Liver (tissue), 9 donors: ENCODE results near the gene PAN2. TPM values are rescaled to one million over a fixed set of nuclear protein-coding genes. Genes with fewer than 3 reads are reported as not detected.
"Not testable (repeated sequence)": the region's sequence is repeated elsewhere in the genome, so short reads cannot be mapped to it uniquely, and the experiment has no call there.

Experiments used
- DNase-seq: peaks from one replicate; pipeline ENCODE4 v3.0.0-alpha.2; 2017; ENCODE audit warnings: low spot score
- H3K27ac ChIP-seq, 2 donors: one replicate each; pipeline ENCODE4 v1.7.0; 2013; ENCODE audit warnings: inconsistent platforms in 2 of 2, low read length in 2 of 2, control low read depth in 1 of 2, low read depth in 1 of 2, mild to moderate bottlenecking in 1 of 2
- H3K27me3 ChIP-seq, 4 donors: one replicate each; pipeline versions ENCODE4 v1.6.1 to v1.7.0; 2013; ENCODE audit warnings: low read length in 3 of 4, inconsistent platforms in 1 of 4, mild to moderate bottlenecking in 1 of 4, moderate library complexity in 1 of 4; ENCODE audit not compliant: control insufficient read depth in 4 of 4, insufficient read depth in 4 of 4
- H3K36me3 ChIP-seq, 4 donors: one replicate each; pipeline versions ENCODE4 v1.6.1 to v1.7.0; 2013; ENCODE audit warnings: low read length in 3 of 4, mild to moderate bottlenecking in 3 of 4, low read depth in 1 of 4, moderate library complexity in 1 of 4; ENCODE audit not compliant: control insufficient read depth in 4 of 4, insufficient read depth in 3 of 4
- H3K4me1 ChIP-seq, 4 donors: one replicate each; pipeline versions ENCODE4 v1.6.1 to v1.7.0; 2013; ENCODE audit warnings: low read length in 3 of 4, mild to moderate bottlenecking in 3 of 4, moderate library complexity in 1 of 4; ENCODE audit not compliant: control insufficient read depth in 4 of 4, insufficient read depth in 4 of 4
- H3K4me3 ChIP-seq, 3 donors: one replicate each; pipeline versions ENCODE4 v1.6.1 to v1.7.0; 2013; ENCODE audit warnings: low read length in 3 of 3, control low read depth in 1 of 3, low read depth in 1 of 3, mild to moderate bottlenecking in 1 of 3
- H3K9ac ChIP-seq, 2 donors: one replicate each; pipeline ENCODE4 v1.7.0; 2013; ENCODE audit warnings: low read length in 2 of 2, mild to moderate bottlenecking in 2 of 2, moderate library complexity in 2 of 2, control low read depth in 1 of 2, low read depth in 1 of 2
- H3K9me3 ChIP-seq, 4 donors: one replicate each; pipeline versions ENCODE4 v1.6.1 to v1.7.0; 2013; ENCODE audit warnings: low read length in 3 of 4; ENCODE audit not compliant: control insufficient read depth in 4 of 4
- ATF3 ChIP-seq: IDR thresholded peaks from 2 replicates; pipeline ENCODE4 v1.6.1; 2016; ENCODE audit warnings: antibody characterized with exemption
- CTCF ChIP-seq: fragments of 150-350 bp; IDR thresholded peaks from 2 replicates; pipeline ENCODE4 v1.5.1; 2017; ENCODE audit warnings: improper control_type of control experiment, low read depth, low read length; ENCODE audit not compliant: missing input control
- EGR1 ChIP-seq, 2 donors: IDR thresholded peaks; 2 replicates each; pipeline ENCODE4 v1.6.1; 2016 to 2018; ENCODE audit warnings: antibody characterized with exemption in 2 of 2, low read depth in 2 of 2
- FOXA1 ChIP-seq: IDR thresholded peaks from 2 replicates; pipeline ENCODE4 v1.6.1; 2016; ENCODE audit warnings: antibody characterized with exemption
- FOXA2 ChIP-seq: IDR thresholded peaks from 2 replicates; pipeline ENCODE4 v1.6.1; 2016; ENCODE audit warnings: antibody characterized with exemption
- GABPA ChIP-seq, 2 donors: IDR thresholded peaks in 1 of 2; conservative IDR thresholded peaks in 1 of 2; 2 replicates each; pipeline ENCODE4 v1.6.1; 2016; ENCODE audit warnings: antibody characterized with exemption in 2 of 2, mild to moderate bottlenecking in 1 of 2, moderate library complexity in 1 of 2
- HNF4A ChIP-seq, 2 donors: conservative IDR thresholded peaks; 2 replicates each; pipeline ENCODE4 v1.6.1; 2016; ENCODE audit warnings: antibody characterized with exemption in 2 of 2, mild to moderate bottlenecking in 2 of 2
- HNF4G ChIP-seq: IDR thresholded peaks from 2 replicates; pipeline ENCODE4 v1.6.1; 2016; ENCODE audit warnings: antibody characterized with exemption
- JUND ChIP-seq, 2 donors: IDR thresholded peaks; 2 replicates each; pipeline ENCODE4 v1.6.1; 2016; ENCODE audit warnings: antibody characterized with exemption in 2 of 2
- MAX ChIP-seq: IDR thresholded peaks from 2 replicates; pipeline ENCODE4 v1.6.1; 2016; ENCODE audit warnings: antibody characterized with exemption
- NR2F2 ChIP-seq: IDR thresholded peaks from 2 replicates; pipeline ENCODE4 v1.6.1; 2016; ENCODE audit warnings: antibody characterized with exemption
- RAD21 ChIP-seq, 2 donors: IDR thresholded peaks; 2 replicates each; pipeline ENCODE4 v1.6.1; 2016; ENCODE audit warnings: antibody characterized with exemption in 2 of 2, mild to moderate bottlenecking in 2 of 2
- REST ChIP-seq: IDR thresholded peaks from 2 replicates; pipeline ENCODE4 v1.6.1; 2016; ENCODE audit warnings: antibody characterized with exemption, mild to moderate bottlenecking
- RXRA ChIP-seq, 2 donors: IDR thresholded peaks; 2 replicates each; pipeline ENCODE4 v1.6.1; 2017 to 2018; ENCODE audit warnings: antibody characterized with exemption in 2 of 2, mild to moderate bottlenecking in 1 of 2
- SP1 ChIP-seq: IDR thresholded peaks from 2 replicates; pipeline ENCODE4 v1.6.1; 2018; ENCODE audit warnings: antibody characterized with exemption, mild to moderate bottlenecking
- TAF1 ChIP-seq: conservative IDR thresholded peaks from 2 replicates; pipeline ENCODE4 v1.6.1; 2016; ENCODE audit warnings: antibody characterized with exemption, mild to moderate bottlenecking
- YY1 ChIP-seq: IDR thresholded peaks from 2 replicates; pipeline ENCODE4 v1.6.1; 2016; ENCODE audit warnings: antibody characterized with exemption, mild to moderate bottlenecking
- ZBTB33 ChIP-seq: IDR thresholded peaks from 2 replicates; pipeline ENCODE4 v1.6.1; 2016; ENCODE audit warnings: antibody characterized with exemption
- WGBS: extraction: QIAGEN DNeasy Blood & Tissue Kit; methylation state at CpG from one replicate; pipeline ENCODE4 v1.1.7; 2013; 5-methylcytosine and 5-hydroxymethylcytosine counted together
- polyA plus RNA-seq, 2 donors: library from polyadenylated mRNA; stranded (reverse) in 1 of 2; unstranded in 1 of 2; fragments of 200-250 nt in 1 of 2; fragments of >200 nt in 1 of 2; fragmentation: Nextera tagmentation in 1 of 2; extraction: Ambion mirVana in 1 of 2; gene quantifications; one replicate each; pipeline versions ENCODE4 v1.2.1 to v1.2.3, GENCODE V29; 2013 to 2015
- total RNA-seq, 2 donors: library from RNA; depleted of rRNA; stranded (reverse); fragments of >200 nt; gene quantifications; one replicate each; pipeline ENCODE4 v1.2.3, GENCODE V29; 2014
- donor health status: healthy.
- donor health status: healthy.
- donor health status: healthy.
- donor health status: healthy.
- donor health status: healthy.

PAN2 gene
- total and polyA plus RNA-seq, 4 donors, result 20.5 to 92.4 (median 27.7) TPM

- Histone ChIP-seq H3K9ac (no peak overlapping the region), H3K27me3 (no peaks in the 10 kb centered on the region), H3K4me3 (no peak overlapping the region), H3K27ac (no peak overlapping the region), H3K9me3 (no peaks in the 10 kb centered on the region), H3K4me1 (no peaks in the 10 kb centered on the region), H3K36me3 (peaks cover 18 to 77% (median 69%) of the 10 kb centered on the region in 4 donors)
- no peak for DNase-seq
- TF ChIP-seq TAF1, result no peak
- TF ChIP-seq FOXA2, result no peak
- TF ChIP-seq EGR1 (IDR thresholded peaks at IDR 0.05; ENCODE audit: low read depth in 2 of 2), result no peak
- TF ChIP-seq NR2F2, result no peak
- no peak for TF ChIP-seq RAD21 (IDR thresholded peaks at IDR 0.05)
- no peak for TF ChIP-seq MAX
- no peak for TF ChIP-seq REST
- no peak for TF ChIP-seq SP1
- TF ChIP-seq HNF4A (conservative IDR thresholded peaks at IDR 0.05), result no peak
- no peak for TF ChIP-seq ZBTB33
- TF ChIP-seq CTCF, result no peak
- no peak for TF ChIP-seq YY1
- TF ChIP-seq ATF3, result no peak
- no peak for TF ChIP-seq RXRA (IDR thresholded peaks at IDR 0.05)
- TF ChIP-seq HNF4G, result no peak
- TF ChIP-seq JUND (IDR thresholded peaks at IDR 0.05), result no peak
- TF ChIP-seq FOXA1, result no peak
- no peak for TF ChIP-seq GABPA (IDR thresholded peaks at IDR 0.05 in 1 of 2, conservative IDR thresholded peaks at IDR 0.05 in 1 of 2)
- WGBS, result 94% methylated on average over 5 of the region's 5 CpGs
Measured at GRCh38 chr12:56348776-56349175, 15.0 kb upstream of the PAN2 start.

- H3K4me1 ChIP-seq, DNase-seq, H3K9me3 ChIP-seq, H3K9ac ChIP-seq, H3K4me3 ChIP-seq, H3K27me3 ChIP-seq, H3K27ac ChIP-seq: not testable (repeated sequence)
- peaks cover 20 to 83% (median 74%) of the 10 kb centered on the region in 4 donors for H3K36me3 ChIP-seq
- 92% methylated on average over 9 of the region's 9 CpGs for WGBS
Measured at GRCh38 chr12:56347255-56347654, 13.5 kb upstream of the PAN2 start.
